Caki2 (cell line): ENCODE results near the gene ESRRG. TPM values are rescaled to one million over a fixed set of nuclear protein-coding genes. Genes with fewer than 3 reads are reported as not detected.
"Not testable (repeated sequence)": the region's sequence is repeated elsewhere in the genome, so short reads cannot be mapped to it uniquely, and the experiment has no call there.

Experiments used
- DNase-seq: peaks from one replicate; pipeline ENCODE4 v3.0.0-alpha.2; 2015; ENCODE audit warnings: low read depth
- in situ Hi-C: cut with HindIII; loops from 2 replicates; pipeline ENCODE4 v1.10.0; 2016; ENCODE audit warnings: low sequenced_read_pairs, low pct_unique_long_range_greater_than_20kb, mixed read lengths
- total RNA-seq: library from RNA; depleted of rRNA; stranded (reverse); fragments of >200 nt; shearing (Covaris generic); gene quantifications from 2 replicates; pipeline ENCODE4 v1.2.3, GENCODE V29; 2014; ENCODE audit warnings: low replicate concordance

Gene ESRRG
- total RNA-seq, 1 experiment from 2014 or later: 1.2 TPM

DNA sequence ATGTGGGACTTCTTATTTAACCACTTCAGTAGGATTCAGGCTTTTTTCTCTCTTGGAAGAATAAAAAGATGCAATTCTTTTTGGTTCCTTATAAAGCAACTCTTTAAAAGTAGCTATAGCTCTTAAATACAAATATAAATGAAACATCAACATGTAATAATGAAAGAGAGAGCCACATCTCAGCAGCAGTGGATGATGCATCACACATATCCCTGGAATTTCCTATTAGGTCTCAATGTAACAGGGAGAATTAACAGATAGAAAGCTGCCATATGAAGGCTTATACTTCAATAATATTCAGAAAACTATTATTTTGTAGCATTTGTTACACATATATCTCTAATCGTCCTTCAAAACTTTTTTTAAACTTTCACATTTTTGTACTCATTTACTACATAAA lies 181.0 kb downstream of the ESRRG start:
- no peak for DNase-seq
- in situ Hi-C loops: no loop called here

DNA sequence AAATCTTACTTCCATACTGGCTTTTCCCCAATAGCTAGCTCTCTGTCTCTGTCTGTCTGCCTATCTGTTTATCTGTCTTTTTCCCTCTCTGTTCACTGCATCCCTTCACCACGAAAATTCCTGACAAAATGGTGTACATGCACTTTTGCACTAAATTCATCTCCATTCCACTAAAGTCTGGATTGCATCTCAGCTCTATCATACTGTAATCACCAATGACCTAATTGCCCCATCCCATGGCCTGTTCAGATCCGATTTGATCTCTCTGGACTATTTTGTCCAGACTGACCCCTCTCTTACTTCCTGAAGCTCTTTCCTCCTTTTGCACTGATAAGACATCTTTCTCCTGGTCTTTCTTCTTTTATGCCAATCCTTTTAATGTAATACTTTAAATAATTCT lies 187.5 kb downstream of the ESRRG start:
- no peak for DNase-seq
- in situ Hi-C loops: no loop called here

DNA sequence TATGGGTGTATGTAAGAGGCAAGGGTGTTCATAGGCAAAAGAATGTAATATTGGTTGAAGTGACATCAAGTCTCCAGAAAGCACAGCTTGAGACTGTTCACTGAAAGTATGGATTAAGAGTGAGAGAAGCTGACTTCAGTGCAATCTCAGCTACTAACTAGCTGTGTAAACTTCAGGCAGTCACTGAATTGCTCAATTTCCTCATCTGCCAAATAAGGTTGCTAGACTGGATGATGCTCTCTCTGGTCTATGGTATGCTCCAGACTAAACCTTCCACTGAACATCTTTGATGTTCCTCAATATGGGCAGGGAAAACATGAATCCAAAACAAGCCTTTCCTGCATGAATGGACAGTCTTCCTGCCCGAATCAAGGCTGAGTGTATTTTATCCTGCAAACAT lies 188.2 kb downstream of the ESRRG start:
- no peak for DNase-seq
- in situ Hi-C loops: no loop called here

- DNase-seq: no peak
- in situ Hi-C loops: no loop called here
Observed at GRCh38 chr1:216533776-216534175, 189.5 kb downstream of the ESRRG start.

DNA sequence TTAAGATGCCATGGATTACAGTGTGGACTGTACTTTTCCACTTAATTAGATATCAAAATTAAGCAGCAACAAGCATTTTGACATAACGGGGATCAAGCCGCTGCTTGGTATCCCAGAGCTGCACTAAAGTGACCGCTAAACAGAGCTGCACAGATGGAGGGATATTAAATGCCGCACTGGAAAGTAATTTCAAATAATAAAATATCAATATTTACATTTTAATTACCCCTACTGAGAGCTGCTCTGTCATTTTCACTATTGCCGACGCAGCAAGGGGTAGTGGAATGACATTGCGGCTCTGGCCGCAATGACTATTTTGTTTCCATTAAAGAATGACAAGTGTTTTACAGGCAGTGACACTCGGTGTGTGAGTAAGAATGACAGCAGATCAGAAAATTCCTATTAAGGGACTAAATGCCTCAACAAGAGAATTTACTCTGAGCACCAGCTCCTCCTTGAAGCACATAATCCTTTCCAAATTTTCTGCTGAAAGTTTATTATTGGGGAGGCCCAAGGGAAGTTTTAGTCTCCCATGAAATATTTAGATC lies 190.9 kb downstream of the ESRRG start:
- DNase-seq: no peak
- in situ Hi-C loops: no loop called here

- peak; percentile 33 for DNase-seq
- in situ Hi-C loops: no loop called here
Observed at GRCh38 chr1:216531263-216532239, 191.7 kb downstream of the ESRRG start.

DNA sequence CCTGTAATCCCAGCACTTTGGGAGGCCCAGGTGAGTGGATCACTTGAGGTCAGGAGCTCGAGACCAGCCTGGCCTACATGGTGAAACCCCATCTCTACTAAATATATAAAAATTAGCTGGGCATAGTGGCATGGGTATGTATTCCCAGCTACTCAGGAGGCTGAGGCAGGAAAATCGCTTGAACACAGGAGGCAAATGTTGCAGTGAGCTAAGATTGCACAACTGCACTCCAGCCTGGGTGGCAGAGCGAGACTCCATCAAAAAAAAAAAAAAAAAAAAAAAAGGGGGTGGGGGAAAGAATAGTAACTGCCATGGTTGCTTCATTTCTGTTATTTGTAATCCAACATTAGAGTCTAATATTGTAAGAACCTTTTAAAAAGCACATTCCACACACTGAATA lies 193.4 kb downstream of the ESRRG start:
- DNase-seq, in situ Hi-C loops: not testable (repeated sequence)

- no peak for DNase-seq
- in situ Hi-C loops: no loop called here
Observed at GRCh38 chr1:216528816-216529215, 194.4 kb downstream of the ESRRG start.

DNA sequence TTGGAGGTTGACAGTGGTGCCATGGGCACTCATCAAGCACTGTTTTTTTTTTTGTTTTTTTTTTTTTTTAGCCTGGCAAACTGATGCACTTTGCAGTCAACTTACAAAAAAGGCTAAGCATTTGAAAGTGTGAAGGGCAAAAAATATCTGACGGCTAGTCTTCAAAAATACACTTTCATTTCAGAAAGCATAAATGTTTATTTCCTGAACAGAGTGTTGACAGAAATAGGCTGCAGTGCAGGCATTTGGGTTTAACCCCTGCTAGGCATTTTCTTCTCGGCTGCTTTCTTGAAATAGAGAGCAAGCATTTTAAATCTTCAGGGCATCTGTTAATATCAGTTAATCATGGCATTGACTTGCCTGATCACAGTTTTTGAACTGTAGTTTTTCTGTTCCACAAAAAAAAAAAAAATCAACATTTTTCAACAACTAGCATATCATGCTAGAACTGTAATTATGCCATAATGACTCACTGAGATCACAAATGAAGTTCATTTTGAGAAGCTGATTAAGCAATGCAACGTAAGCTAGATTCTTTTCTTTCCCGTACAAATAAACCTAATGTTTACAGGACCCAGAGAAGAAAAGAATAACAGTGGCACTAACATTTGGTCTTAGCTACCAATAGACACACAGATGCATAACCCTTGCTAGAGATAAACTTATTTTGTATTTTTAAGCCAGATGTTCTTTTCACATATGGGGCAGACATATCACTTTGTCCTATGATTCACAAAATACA lies 199.6 kb downstream of the ESRRG start:
- in situ Hi-C loops: no loop called here
- no peak for DNase-seq

- no peak for DNase-seq
- in situ Hi-C loops: no loop called here
Observed at GRCh38 chr1:216523043-216523442, 200.2 kb downstream of the ESRRG start.

DNA sequence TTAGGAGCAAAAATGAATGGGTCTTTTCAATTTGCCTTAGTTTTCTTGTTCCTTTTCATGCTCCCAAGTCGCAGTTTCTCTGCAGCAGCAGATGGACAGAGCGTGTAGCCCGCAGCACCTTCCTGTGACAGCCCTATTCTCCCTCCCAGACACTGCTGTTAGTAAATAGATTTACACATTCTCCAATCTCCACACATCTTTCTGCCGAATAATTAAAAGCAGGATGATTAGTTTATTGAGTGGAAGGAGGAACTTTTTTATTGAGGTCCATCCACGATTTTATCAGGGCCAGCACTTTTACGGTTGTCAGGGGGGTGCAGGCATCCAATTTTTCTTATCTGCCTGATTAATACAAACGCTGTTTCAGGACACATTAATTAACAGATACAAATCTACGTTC lies 201.8 kb downstream of the ESRRG start:
- DNase-seq: no peak
- in situ Hi-C loops: no loop called here

DNA sequence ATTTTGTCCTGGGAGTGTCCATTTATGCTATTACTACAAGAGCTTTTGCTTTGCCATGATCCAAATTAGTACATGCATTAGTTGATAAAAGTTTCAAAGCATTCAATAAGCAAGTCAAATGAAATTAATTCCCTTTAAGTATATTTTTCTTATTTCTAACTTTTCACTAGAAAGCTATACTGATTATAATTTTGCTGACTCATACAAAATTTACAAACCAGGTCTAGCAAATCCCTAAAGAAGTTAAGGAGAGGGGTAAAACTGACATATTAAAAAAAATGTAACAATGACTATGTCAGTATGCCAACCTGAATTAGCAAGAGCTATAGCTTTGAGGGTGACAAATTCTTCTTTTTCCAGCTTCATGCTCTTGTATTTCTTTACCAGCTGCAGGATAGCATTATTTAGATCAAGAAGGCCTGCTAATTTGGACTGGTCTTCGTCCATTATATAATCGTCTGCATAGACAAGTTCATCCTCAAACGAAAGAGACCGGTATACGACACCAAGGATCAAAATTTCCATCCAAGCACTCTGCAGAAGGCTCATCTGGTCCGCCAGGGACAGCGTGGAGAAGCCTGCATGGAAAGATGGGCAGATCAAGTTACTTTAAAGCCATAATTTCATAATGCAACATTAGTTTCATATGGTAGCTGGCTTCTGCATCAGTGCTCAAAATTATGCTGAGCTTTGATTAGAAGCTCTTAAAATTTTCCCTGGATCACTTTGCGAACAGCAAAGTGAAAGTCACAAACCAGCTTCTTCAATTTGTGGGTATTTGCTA lies 204.2 kb downstream of the ESRRG start:
- no peak for DNase-seq
- in situ Hi-C loops: no loop called here

DNA sequence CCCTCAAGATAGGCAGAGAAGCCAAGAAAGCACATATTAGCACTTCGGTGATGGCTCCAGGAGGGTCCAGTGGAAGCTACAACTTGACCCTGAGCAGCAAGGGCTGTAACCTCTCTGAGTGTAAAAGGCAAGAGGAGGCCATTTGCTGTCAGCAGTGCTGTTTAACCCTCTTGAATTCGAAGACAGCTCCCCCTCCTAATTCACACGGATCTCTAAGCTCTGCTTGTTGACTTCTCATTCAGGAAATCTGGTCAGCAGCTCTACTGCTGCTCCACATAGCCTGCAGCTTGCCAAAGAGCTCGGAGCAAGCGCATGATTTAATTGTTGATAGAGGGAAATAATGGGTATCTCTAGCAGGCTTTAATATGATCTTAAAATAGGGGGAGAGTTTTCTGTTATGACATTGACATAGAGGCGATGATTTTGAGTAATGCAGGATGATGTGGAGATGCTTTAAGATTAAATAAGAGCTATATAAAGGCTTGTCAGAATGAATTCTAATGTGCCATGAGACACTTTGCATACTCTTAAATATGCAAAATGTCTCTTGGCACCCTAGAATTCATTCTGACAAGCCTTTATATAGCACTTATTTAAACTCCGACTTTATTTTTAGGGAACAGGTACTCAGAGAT lies 220.6 kb downstream of the ESRRG start:
- in situ Hi-C loops: no loop called here

DNA sequence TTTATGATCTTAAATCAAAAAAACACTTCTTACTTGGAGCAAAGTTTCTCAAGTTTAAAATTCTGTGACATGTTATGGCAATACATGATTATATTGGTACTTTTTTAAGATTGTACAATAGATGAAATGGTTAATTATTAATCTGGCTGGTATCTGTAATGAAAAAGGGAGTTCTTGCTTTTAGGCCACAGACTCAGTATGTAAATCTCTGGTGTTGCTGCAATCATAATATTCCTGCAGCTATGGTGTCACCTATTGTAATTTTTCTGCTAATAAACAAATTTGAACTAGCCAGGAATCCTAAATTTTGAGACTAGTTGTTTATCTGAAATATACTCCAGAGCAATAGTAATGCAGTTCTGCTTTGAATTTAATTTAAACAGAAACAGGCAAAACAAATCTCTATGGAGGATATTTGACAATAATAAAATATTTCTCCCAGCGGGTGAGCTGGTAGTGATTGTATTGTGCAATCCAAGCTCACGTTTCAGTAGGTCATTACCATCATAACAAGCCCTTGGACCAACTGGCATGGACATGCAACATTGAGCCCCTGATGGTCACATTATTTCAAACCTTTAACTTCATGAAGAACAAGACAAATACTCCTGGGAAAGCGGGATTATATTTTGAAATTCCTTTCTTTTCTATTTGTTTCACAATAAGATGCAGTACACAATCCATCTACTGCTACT lies 222.8 kb downstream of the ESRRG start:
- in situ Hi-C loops: no loop called here
- DNase-seq: no peak

More for the DNA sequence above, 220.6 kb downstream of the ESRRG start:
- DNase-seq: no peak

DNA sequence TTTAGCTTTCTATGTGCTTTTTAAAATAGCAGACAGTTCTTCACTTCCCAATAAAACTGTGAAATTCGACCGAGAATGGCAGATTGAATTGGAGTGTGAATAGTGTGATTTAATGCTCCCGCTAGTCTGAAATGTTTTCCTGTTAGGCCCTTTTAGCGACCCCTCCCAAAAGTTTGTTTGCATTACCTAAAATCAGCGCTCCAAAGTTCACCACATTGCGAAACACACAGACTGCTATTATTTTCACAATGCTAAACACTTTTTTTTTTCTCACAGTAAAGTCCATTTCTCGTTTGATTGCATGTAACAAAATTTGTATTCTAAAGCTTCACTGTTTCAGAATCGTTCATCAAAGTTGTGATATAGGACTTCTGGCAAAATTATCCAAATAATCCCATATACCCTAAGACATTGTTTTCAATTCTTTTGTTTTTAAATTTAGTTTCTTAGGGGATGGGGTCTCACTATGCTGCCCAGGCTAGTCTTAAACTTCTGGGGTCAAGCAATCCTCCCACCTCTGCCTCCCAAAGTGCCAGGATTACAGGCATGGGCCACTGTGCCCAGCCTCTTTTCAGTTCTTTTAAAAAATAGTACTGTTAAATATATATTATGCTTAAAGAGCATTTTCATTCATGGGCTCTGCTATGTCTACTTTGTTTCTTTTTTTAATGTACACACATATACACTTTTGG lies 223.5 kb downstream of the ESRRG start:
- no peak for DNase-seq
- in situ Hi-C loops: no loop called here

- in situ Hi-C loops: no loop called here
- no peak for DNase-seq
Observed at GRCh38 chr1:216498277-216498676, 225.0 kb downstream of the ESRRG start.

DNA sequence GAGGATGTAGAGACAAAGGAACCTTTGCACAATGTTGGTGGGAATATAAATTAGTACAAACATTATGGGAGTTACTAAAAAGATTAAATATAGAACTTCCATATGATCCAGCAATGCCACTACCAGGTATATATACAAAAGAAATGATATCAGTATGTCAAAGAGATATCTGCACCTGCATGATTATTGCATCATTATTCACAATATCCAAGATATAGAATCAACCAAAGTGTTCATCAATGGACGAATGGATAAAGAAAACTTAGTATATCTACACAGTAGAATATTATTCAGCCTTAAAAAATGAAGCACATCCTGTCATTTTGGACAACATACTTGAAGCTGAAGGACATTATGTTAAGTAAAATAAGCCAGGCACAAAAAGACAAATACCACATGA lies 238.2 kb downstream of the ESRRG start:
- in situ Hi-C loops: no loop called here
- no peak for DNase-seq
